Tibial nerve (tissue), 4 donors: Measurements from ENCODE around the gene TMEM255B. TPM values are rescaled to one million over a fixed set of nuclear protein-coding genes. Genes with fewer than 3 reads are reported as not detected.

Source experiments
- DNase-seq, 2 donors: peaks; one replicate each; pipeline ENCODE4 v3.0.0-alpha.2; 2019; ENCODE audit warnings: low spot score in 2 of 2
- H3K27ac ChIP-seq, 4 donors: fragments of 200-600 bp; sonication (generic) in 3 of 4; one replicate each; pipeline ENCODE4 v1.5.1; 2017 to 2019; ENCODE audit warnings: mild to moderate bottlenecking in 1 of 4
- H3K27me3 ChIP-seq, 2 donors: fragments of 200-600 bp; sonication (generic) in 1 of 2; one replicate each; pipeline versions ENCODE4 v1.5.1 to v1.6.0; 2017 to 2019
- H3K36me3 ChIP-seq, 3 donors: fragments of 200-600 bp; sonication (generic); one replicate each; pipeline ENCODE4 v1.5.1; 2018 to 2019
- H3K4me1 ChIP-seq, 4 donors: fragments of 200-600 bp; sonication (generic) in 3 of 4; one replicate each; pipeline ENCODE4 v1.5.1; 2017 to 2019
- H3K4me3 ChIP-seq, 4 donors: fragments of 200-600 bp; sonication (generic) in 3 of 4; one replicate each; pipeline ENCODE4 v1.5.1; 2017 to 2019; ENCODE audit warnings: mild to moderate bottlenecking in 1 of 4, moderate library complexity in 1 of 4
- H3K9me3 ChIP-seq, 4 donors: fragments of 200-600 bp; sonication (generic) in 3 of 4; one replicate each; pipeline ENCODE4 v1.5.1; 2017 to 2019
- EP300 ChIP-seq, 2 donors: sonication (generic); formaldehyde crosslinking; IDR thresholded peaks; one replicate each; pipeline ENCODE4 v1.6.1; 2017; ENCODE audit warnings: antibody characterized with exemption in 2 of 2, mild to moderate bottlenecking in 1 of 2
- POLR2A ChIP-seq, 2 donors: fragments of 450-650 bp; IDR thresholded peaks; one replicate each; pipeline ENCODE4 v1.6.1; 2017; ENCODE audit warnings: antibody characterized with exemption in 2 of 2, mild to moderate bottlenecking in 2 of 2, moderate library complexity in 2 of 2
- WGBS, 2 donors: methylation state at CpG; one replicate each; pipeline ENCODE4 v1.1.5; 2018; 5-methylcytosine and 5-hydroxymethylcytosine counted together
- total RNA-seq, 4 donors: library from RNA; depleted of rRNA; stranded (reverse); fragments of >200 nt; gene quantifications; one replicate each; pipeline ENCODE4 v1.1.0, GENCODE V29; 2016
- TF ChIP-seq, protein P1 (sequence below), 5 experiments: fragments of 200-600 bp in 3 of 5; fragments of 450-650 bp in 2 of 5; sonication (generic) in 3 of 5; IDR thresholded peaks; one replicate each; pipeline ENCODE4 v1.5.1; 2016 to 2019; ENCODE audit warnings: antibody characterized with exemption in 5 of 5, mild to moderate bottlenecking in 3 of 5, moderate library complexity in 2 of 5

TMEM255B gene
- total RNA-seq, 4 donors from 2014 or later, result 3.3 to 21.6 (median 10.9) TPM

DNA sequence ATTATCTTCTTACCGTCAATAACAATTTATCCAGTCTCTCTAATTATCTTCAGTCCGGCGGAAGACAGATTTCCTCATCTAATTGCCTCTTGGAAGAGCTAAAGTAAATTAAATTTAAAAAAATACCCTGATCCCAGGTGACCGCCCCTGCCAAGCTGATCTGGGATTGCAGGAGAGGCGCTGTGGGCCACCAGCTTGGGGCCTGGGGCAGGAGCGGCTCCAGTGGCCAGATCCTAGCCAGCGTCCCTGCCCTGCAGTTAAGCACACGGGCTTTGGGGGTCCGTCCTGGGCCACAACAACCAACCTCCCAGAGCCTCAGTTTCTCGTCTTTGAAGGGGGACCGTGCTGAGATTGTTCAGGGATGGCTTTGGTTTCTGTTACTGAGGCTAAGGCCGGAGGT is 12.4 kb upstream of the TMEM255B start:
- Histone ChIP-seq H3K27ac (no peak overlapping the region), H3K4me1 (peaks cover 0 to 15% (median 0%) of the 10 kb centered on the region in 4 donors), H3K36me3 (no peaks in the 10 kb centered on the region), H3K4me3 (no peak overlapping the region), H3K9me3 (no peaks in the 10 kb centered on the region), H3K27me3 (peaks cover 0 to 2% of the 10 kb centered on the region in 2 donors)
- WGBS, 2 donors, result 82 to 85% methylated on average over 12 of the region's 12 CpGs
- TF ChIP-seq POLR2A (IDR thresholded peaks at IDR 0.05), result no peak
- TF ChIP-seq EP300 (IDR thresholded peaks at IDR 0.05), result no peak
- TF ChIP-seq, protein P1, sequence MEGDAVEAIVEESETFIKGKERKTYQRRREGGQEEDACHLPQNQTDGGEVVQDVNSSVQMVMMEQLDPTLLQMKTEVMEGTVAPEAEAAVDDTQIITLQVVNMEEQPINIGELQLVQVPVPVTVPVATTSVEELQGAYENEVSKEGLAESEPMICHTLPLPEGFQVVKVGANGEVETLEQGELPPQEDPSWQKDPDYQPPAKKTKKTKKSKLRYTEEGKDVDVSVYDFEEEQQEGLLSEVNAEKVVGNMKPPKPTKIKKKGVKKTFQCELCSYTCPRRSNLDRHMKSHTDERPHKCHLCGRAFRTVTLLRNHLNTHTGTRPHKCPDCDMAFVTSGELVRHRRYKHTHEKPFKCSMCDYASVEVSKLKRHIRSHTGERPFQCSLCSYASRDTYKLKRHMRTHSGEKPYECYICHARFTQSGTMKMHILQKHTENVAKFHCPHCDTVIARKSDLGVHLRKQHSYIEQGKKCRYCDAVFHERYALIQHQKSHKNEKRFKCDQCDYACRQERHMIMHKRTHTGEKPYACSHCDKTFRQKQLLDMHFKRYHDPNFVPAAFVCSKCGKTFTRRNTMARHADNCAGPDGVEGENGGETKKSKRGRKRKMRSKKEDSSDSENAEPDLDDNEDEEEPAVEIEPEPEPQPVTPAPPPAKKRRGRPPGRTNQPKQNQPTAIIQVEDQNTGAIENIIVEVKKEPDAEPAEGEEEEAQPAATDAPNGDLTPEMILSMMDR (IDR thresholded peaks at IDR 0.05), result no peak
- no peak for DNase-seq

DNA sequence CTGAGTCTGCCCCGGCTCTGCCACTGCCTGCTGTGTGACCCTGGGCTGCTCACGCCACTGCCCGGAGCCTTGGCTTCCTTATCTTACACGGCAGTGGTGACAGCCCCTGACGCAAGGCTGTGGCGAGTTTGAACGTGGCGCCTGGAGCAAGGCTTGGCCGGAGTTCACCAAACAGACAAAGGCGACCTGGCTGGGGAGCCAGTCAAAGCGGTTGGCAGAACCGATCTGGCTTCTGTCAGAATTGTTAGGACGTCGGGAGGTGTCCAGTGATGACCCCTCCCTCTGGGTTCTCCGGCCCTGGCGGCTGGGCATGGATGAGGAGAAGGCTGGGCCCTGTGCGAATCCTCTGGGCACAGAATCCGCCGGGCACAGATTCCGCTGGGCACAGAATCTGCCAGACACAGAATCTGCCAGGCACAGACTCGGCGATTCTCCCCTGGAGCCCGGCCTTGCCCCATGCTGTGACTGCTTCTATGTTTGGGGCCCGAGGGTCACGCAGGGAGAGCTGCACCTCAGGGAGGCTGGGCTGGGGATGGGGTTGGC is 11.7 kb upstream of the TMEM255B start:
- H3K27ac ChIP-seq, result no peak overlapping the region
- DNase-seq, result no peak
- peaks cover 0 to 8% (median 0%) of the 10 kb centered on the region in 4 donors for H3K4me1 ChIP-seq
- H3K9me3 ChIP-seq, result no peaks in the 10 kb centered on the region
- TF ChIP-seq EP300 (IDR thresholded peaks at IDR 0.05), result no peak
- no peak for TF ChIP-seq POLR2A (IDR thresholded peaks at IDR 0.05)
- TF ChIP-seq, protein P1 (IDR thresholded peaks at IDR 0.05), result no peak
- no peaks in the 10 kb centered on the region for H3K36me3 ChIP-seq
- no peak overlapping the region for H3K4me3 ChIP-seq
- 81 to 83% methylated on average over 21 to 24 of the region's 25 CpGs for WGBS, 2 donors
- H3K27me3 ChIP-seq, result no peaks in the 10 kb centered on the region

DNA sequence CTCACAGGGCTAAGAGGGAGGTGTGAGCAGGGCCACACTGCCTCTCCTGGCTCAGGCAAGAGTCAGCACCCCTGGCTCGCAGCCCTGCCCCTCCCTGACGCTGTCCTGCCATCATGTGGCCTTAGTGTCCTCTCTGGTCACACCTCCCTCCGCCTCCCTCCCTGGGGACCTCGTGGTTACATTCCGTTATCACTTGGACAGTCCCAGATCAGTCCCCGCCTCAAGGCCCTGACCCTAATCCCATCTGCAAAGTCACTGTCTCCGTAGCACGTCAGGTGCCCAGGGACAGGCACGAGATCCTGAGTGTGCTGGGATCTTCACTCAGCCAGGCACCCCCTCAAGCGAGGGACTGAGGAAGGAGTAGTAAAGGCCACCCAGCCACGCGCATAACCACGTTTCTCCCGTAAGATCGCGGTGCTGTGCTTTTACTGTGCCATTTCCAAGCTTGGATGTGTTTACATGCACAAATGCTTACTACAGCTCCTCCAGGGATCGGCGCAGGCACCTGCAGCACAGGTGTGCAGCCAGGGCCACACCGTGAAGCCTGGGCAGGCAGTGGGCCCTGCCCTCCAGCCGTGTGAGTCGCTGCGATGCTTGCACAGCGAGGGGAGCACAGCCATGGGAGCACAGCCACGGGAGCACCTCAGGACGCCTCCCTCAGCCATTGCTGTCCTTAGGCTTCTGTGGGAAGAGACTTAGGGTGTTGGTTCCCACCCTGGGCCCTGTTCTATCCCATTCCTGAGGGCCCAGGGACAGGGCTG is 10.7 kb upstream of the TMEM255B start:
- 76 to 80% methylated on average over 18 to 25 of the region's 25 CpGs for WGBS, 2 donors
- Histone ChIP-seq H3K36me3 (no peaks in the 10 kb centered on the region), H3K4me3 (no peak overlapping the region), H3K9me3 (no peaks in the 10 kb centered on the region), H3K4me1 (no peaks in the 10 kb centered on the region), H3K27me3 (no peaks in the 10 kb centered on the region), H3K27ac (no peak overlapping the region)
- DNase-seq, result no peak
- TF ChIP-seq, protein P1 (IDR thresholded peaks at IDR 0.05), result no peak
- no peak for TF ChIP-seq EP300 (IDR thresholded peaks at IDR 0.05)

DNA sequence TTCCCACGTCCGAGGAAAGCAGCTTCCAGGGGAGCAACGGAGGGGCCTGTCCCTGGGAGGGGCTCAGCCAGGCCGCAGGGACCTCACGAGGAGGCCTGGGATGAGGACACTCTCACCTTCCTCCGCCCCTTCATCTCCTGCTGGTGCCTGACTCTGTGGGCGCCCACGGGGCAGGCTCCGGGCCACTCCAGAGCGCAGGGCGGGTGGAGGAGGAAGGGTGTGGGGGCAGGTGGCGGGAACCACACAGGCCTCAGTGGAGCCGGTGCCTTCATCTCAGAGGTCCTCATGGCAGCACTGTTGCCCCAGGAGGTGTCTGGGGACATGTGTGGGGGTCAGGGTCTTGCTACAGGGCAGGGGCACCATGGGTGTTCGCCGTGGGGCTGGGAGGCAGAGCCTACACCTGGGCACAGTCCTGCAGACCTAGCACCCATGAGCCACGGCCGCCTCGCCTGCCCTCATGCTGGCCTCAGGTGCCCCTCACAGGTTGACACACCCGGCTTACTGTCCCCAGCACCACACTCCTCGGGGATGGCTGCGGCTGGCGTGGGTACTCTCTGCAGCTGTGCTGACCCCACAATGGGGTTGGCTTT is 10.1 kb upstream of the TMEM255B start:
- Histone ChIP-seq H3K27ac (no peak overlapping the region), H3K36me3 (no peaks in the 10 kb centered on the region), H3K4me1 (no peaks in the 10 kb centered on the region), H3K4me3 (no peak overlapping the region), H3K27me3 (no peaks in the 10 kb centered on the region), H3K9me3 (no peaks in the 10 kb centered on the region)
- DNase-seq, result no peak
- TF ChIP-seq, protein P1 (IDR thresholded peaks at IDR 0.05), result no peak
- TF ChIP-seq EP300 (IDR thresholded peaks at IDR 0.05) (no peak), POLR2A (IDR thresholded peaks at IDR 0.05) (no peak)
- WGBS, 2 donors, result 80 to 89% methylated on average over 15 to 17 of the region's 22 CpGs

DNA sequence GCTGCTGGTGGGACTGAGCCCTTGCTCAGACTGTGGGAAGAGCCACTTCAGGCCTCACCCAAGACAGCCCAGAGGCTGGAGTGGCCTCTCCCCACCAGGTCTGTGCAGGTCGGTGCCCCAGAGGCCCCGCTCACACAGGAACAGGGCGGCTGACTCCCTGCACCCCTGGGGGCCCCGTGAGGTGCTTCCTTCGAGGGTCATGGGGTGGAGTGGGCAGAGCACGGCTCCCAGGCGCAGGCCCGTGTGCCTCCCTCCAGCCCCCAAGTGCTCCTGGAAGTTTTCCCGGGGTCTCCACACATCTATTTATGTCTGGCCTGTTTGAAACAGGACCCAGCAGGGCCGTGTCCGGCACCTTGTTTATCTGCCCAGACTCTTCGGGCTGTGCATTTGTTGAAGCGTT is 9.5 kb upstream of the TMEM255B start:
- no peak for DNase-seq
- 79 to 82% methylated on average over 12 to 13 of the region's 13 CpGs for WGBS, 2 donors
- no peak for TF ChIP-seq POLR2A (IDR thresholded peaks at IDR 0.05)
- TF ChIP-seq, protein P1 (IDR thresholded peaks at IDR 0.05), result no peak
- TF ChIP-seq EP300 (IDR thresholded peaks at IDR 0.05), result no peak

More for the DNA sequence above, 9.5 kb upstream of the TMEM255B start:
- Histone ChIP-seq H3K27ac (no peak overlapping the region), H3K9me3 (no peaks in the 10 kb centered on the region), H3K27me3 (no peaks in the 10 kb centered on the region), H3K4me1 (no peaks in the 10 kb centered on the region), H3K4me3 (no peak overlapping the region), H3K36me3 (no peaks in the 10 kb centered on the region)
